GM18907 (cell line): ENCODE results near the gene IL1F10.

Source experiments
- ATAC-seq: cut with Tn5 transposase; IDR thresholded peaks from one replicate; pipeline ENCODE4 v1.9.1; 2021; ENCODE audit warnings: mild to moderate bottlenecking, moderate library complexity; ENCODE audit not compliant: unreplicated experiment

Gene IL1F10

DNA sequence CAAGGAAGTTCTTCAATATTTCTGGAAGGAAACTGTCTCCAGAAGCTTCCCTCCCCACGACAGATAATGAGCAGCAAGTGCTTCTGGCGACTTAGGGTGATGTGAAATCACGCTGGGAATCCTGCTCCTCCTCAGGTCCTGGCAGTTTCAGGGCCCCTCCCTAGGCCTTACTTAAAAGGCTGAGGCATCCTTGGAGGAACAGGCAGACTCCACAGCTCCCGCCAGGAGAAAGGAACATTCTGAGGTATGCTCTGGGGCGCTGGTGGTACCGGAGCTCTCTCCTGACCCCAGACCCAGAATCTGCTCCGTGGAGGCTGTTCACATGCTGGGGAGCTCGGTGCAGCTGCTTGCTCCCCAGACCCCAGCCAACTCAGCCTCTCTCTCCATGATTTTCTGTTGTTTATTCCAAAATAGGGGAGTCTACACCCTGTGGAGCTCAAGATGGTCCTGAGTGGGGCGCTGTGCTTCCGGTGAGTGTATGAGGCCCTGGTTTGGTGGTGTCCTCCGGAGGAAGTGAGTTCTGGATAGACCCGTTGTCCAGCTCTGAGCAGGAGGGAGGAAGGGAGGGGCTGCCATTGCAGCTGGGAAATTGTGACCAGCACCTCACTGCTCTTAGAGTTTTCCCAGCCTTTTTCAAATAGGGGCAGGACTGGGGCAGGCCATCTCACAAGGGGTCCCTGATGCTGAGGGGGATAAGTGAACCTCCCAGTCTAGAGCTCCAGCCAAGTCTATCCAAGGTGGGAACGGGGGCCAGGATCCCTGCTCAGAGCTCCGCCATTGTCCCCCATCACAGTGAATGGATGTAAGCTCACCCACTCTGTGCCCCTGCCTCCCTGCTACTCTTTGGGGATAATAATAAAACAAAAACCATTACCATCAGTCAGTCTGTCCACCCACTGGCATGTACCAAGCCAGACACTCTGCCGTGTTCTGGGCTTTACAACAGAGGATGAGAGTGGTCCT lies 8.5 kb upstream of the IL1F10 start, which contains the start of gene IL36RN:
TSS of gene IL36RN (plus strand) at position 201 of the 963 bp plus-strand sequence. CDS start at position 442, 241 bp downstream.
- no peak for ATAC-seq

DNA sequence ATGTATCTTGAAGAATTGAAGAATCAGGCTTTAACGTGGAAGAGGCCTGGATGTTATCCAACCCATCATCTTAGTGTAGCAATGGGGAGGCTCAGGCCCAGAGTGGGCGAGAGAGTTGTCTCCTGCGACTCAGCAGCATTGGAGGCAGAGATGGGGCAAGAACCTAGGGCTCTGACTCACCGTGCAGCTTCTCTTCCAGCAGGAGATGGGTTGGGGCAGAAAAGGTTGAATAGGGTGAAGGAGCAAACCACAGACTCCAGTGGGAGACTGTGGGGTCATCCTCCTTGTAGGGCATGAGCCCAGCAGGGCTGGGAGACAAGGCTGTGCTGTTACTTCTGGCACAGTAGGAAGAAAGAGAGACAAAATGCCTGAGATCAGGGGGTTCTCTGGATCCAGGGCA lies 7.4 kb upstream of the IL1F10 start:
- ATAC-seq: no peak

- no peak for ATAC-seq
Observed at GRCh38 chr2:113060796-113061195, 7.0 kb upstream of the IL1F10 start.

- ATAC-seq: no peak
Observed at GRCh38 chr2:113061241-113061640, 6.5 kb upstream of the IL1F10 start.

DNA sequence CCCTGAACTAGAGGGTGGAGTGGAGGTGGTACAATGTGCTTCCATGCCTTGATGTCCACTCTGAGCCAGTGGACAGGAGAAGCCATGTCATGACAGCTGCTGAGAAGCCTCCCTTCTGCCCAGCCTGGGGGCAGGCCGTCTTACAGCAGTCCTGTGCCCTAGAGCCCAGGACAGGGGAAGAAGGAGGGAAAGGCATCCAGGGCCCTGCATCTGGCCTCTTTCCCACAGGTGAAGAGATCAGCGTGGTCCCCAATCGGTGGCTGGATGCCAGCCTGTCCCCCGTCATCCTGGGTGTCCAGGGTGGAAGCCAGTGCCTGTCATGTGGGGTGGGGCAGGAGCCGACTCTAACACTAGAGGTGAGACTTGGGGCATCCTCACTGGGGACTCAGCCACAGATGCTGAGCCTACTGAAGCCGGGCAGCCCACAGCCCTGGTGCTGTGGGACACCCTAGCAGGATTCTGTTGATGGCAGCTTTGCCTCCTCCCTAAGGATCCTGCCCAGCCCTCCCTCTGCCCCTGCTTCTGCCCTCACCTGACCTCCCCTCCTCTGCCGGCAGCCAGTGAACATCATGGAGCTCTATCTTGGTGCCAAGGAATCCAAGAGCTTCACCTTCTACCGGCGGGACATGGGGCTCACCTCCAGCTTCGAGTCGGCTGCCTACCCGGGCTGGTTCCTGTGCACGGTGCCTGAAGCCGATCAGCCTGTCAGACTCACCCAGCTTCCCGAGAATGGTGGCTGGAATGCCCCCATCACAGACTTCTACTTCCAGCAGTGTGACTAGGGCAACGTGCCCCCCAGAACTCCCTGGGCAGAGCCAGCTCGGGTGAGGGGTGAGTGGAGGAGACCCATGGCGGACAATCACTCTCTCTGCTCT lies 5.6 kb upstream of the IL1F10 start:
- no peak for ATAC-seq

- ATAC-seq: no peak
Observed at GRCh38 chr2:113064281-113064680, 3.5 kb upstream of the IL1F10 start.

DNA sequence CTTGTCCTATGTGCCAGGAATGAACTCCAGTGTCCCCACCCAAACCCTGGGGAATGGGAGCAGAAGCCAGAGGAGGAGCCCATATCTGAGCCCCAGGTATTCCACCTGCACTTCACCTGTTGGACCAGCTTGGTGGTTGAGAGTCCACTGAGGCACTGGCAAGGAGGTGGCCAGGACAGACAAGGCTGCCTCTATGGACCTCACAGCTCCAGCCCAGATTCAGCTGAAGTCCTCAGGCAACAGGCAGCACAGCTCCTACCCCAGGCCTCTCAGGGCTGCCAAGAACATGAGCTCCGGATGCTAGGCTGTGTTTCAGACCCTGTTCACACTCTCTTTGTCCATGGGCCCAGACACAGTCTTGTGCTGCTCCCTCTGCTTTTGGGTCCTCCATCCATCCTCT lies 2.9 kb upstream of the IL1F10 start:
- ATAC-seq: no peak

DNA sequence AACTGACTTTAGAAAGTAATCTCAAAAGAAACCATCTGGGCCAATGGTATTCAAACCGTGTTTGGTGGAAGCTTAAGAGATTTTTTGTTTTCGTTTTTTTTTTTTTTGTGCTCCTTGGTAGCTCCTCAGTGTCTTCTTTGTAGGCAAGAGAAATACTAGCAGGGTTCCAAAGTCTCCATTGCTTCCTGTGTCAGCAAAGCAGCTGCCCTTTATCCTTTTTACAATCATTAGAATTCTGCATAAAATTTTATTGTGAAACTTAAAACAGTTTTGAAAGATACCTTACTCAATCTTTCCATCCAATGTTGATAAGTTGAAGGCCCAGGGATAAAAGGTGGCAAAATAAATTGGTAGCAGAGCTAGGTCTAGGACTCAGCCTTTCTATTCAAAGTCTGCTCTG lies 479 bp downstream of the IL1F10 start:
- ATAC-seq: no peak

DNA sequence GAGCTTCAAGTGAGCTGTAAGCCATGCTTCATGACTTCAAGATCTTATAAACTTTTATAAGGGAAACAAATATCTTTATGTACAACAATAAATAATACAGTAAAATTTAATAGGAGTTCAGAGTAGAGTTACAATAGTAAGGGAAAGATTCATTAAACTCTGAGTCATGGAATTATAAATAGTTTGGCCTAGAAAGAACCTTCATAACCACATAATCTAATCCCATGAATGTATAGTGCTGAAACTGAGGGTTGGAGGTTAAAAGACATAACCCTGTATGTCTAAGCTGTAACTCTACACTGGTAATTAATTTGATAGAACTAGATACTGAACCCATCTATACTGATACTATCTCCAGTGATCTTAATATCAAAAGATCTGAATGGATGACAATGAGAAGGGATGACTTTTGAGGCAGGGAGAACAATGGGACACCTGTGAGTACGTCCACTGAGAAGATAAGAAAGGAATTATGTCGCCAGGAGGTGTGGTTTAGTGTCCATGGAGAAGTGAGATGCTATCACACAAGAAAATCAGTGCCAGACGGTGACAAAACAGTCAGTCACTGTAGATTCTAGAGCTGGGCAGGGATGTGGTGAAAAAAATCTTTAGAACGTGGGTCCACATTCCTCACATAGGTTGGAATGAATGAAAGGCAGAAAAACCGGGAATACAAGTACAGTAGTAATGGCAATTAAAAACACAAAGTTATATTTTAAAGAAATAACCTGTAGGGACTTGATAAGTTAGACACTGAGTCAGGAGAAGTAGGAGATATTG lies 1.1 kb downstream of the IL1F10 start:
- ATAC-seq: no peak

DNA sequence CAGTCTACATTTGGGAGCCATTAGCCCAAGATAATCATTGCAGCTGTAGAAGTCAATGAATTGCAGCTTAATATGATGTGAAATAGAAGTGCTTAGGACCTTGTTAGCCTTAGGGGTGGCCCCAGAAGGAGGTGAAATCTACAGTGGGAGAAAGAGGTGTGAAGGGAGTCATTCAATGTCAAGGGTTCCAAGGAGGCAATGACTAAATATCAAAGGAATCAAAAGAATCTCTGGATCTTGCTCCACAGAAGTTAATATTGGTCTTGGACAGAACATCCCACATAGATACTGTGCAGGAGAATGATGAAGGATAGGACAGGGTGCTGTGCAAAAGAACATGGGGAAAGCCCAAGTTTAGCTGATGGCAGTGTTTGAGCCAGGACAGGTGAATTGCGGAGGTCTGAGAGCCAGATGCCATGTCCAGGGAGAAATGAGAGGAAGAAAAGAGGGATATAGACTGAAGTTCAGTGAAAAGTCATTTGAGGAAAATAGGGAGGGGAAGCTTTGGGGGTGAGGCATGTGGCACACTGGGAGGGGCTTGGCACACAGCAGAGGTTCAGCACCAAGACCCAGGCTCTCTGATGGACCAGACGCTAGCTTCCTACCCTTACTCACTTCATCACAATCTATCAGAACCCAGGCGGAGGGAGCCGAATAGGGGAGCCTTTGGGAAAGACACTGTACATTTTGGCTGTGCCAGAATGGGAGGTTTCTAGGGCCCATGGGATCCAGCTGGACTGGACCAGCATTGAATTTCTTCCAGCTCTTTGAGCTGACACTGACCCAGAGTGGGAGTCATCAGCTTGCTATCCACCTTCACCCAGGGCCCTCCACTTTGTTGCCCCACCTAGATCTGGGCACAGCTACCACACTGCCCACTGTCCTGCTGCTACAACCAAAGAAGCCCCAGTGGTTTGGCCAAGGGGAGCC lies 2.2 kb downstream of the IL1F10 start:
- ATAC-seq: no peak

GRCh38 chr2:113070606-113070975 lies 2.8 kb downstream of the IL1F10 start:
- ATAC-seq: no peak

DNA sequence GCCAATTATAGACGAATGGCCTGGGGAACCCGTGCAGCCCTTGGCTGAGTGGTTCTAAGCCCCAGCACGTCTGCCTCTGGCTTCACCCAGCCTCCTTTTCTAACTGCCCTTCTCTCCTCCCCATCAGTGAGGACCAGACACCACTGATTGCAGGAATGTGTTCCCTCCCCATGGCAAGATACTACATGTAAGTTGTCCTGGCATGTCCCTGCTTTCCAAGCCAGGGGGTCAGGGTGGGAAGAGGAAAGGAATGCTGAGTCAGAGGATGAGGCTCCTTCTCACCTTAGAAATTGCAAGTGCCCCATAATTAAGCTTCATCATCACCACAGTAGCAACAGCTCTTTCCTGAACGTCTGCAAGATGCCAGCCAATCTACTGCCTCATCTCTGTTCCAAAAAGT lies 4.8 kb downstream of the IL1F10 start:
- ATAC-seq: no peak

DNA sequence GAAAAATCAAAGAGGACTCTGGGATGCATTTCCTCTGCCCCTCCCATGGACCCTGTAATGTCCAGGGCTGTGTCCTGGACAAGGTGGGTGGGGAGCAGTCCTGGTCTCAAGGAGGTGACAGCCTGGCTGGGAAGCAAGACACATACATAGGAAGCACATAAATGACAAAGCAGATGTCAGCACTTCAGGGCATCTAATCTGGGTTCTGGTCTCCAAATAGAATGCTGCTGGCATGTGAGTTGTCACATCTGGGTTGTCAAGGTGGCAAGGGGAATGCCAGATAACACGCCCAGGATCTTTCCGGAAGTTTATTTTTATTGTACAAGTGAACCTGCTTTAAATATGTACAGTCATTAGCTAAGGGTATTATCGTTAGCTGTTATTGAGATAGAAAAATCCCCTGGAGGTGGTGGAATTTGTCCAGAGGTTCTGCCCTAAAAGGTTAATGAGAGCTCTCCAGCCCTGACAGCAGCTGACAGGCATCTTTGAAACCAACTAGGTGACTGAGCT lies 5.6 kb downstream of the IL1F10 start:
- ATAC-seq: no peak

GRCh38 chr2:113075030-113075429 lies 7.3 kb downstream of the IL1F10 start:
- no peak for ATAC-seq

DNA sequence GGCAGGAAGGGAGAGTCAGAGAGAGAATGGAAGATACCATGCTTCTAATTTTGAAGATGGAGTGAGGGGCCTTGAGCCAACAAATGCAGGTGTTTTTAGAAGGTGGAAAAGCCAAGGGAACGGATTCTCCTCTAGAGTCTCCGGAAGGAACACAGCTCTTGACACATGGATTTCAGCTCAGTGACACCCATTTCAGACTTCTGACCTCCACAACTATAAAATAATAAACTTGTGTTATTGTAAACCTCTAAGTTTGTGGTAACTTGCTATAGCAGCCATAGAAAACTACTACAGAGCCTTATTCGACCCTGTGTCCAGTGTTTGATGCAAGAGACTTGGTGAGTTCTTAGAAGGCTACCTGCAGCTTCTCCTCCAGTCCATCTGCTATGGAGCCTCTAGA lies 7.8 kb downstream of the IL1F10 start:
- ATAC-seq: no peak

- no peak for ATAC-seq
Observed at GRCh38 chr2:113076954-113077669, 9.3 kb downstream of the IL1F10 start.

- no peak for ATAC-seq
Observed at GRCh38 chr2:113077921-113078320, 10.2 kb downstream of the IL1F10 start.

DNA sequence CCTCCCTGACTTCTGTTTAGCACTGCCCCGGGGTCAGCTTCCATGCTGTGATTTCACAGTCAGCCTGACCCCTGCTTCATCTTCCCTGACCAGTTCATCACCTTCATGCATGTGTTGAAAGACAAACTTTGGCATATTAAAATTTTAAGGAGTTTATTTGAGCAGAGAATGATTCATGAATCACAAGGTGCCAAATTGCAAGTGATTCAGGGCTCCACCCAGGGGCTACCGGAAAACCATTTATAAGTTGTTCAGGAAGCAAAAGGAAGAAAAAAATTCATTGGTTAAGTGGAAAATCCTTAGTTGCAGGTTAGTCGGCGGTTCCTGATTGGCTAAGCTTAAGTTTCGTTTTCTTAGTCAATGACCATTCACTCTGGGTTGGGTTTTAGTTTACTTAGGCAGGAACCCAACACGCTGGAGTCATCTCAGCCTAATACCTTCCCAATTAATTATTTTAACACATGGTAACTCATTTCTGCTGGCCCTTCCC lies 10.6 kb downstream of the IL1F10 start:
- no peak for ATAC-seq

- no peak for ATAC-seq
Observed at GRCh38 chr2:113079131-113079530, 11.4 kb downstream of the IL1F10 start.
